Naive B cell (primary cell): ENCODE measurements around the gene PSMB3. TPM values are rescaled to one million over a fixed set of nuclear protein-coding genes. Genes with fewer than 3 reads are reported as not detected.
A peak's percentile ranks its signal among the peaks of the same experiment; 100 is the strongest.

Experiments
- ATAC-seq, 2 donors: fragments of 150-1000 bp; cut with Tn5 transposase; 2 replicates each; pipeline ENCODE4 v1.10.0; 2021; ENCODE audit warnings: low read depth in 2 of 2, mild to moderate bottlenecking in 2 of 2, moderate library complexity in 2 of 2
- DNase-seq: peaks from one replicate; pipeline ENCODE4 v3.0.0; 2022
- H3K27ac Mint-ChIP-seq, 6 donors: one replicate each; pipeline ENCODE4 v1.8.0; 2020 to 2022; ENCODE audit warnings: mild to moderate bottlenecking in 6 of 6, mixed read lengths in 6 of 6, moderate library complexity in 5 of 6, inconsistent platforms in 2 of 6
- H3K27me3 Mint-ChIP-seq, 3 donors: one replicate each; pipeline ENCODE4 v1.8.0; 2021 to 2022; ENCODE audit warnings: mixed read lengths in 3 of 3, mild to moderate bottlenecking in 1 of 3
- H3K36me3 Mint-ChIP-seq, 2 donors: one replicate each; pipeline ENCODE4 v1.8.0; 2020 to 2022; ENCODE audit warnings: mixed read lengths in 2 of 2, inconsistent platforms in 1 of 2, mild to moderate bottlenecking in 1 of 2
- H3K4me1 Mint-ChIP-seq, 3 donors: one replicate each; pipeline ENCODE4 v1.8.0; 2020 to 2022; ENCODE audit warnings: mixed read lengths in 3 of 3, inconsistent platforms in 1 of 3, mild to moderate bottlenecking in 1 of 3, moderate library complexity in 1 of 3
- H3K4me3 Mint-ChIP-seq, 8 donors: one replicate each; pipeline ENCODE4 v1.8.0; 2020 to 2022; ENCODE audit warnings: mild to moderate bottlenecking in 8 of 8, mixed read lengths in 8 of 8, moderate library complexity in 8 of 8, inconsistent platforms in 2 of 8
- H3K9me3 Mint-ChIP-seq, 7 donors: one replicate each; pipeline ENCODE4 v1.8.0; 2020 to 2022; ENCODE audit warnings: mixed read lengths in 7 of 7, mild to moderate bottlenecking in 5 of 7, inconsistent platforms in 2 of 7, moderate library complexity in 1 of 7
- polyA plus RNA-seq, 6 donors: library from polyadenylated mRNA; unstranded; fragments of 300-500 nt; fragmentation: Illumina TruSeq; gene quantifications; one replicate each; pipeline ENCODE4 v1.2.3, GENCODE V29; 2021; ENCODE audit warnings: low read depth in 6 of 6

The PSMB3 gene
- 100 to 1,000 TPM; 326 to 642 (median 411) TPM for polyA plus RNA-seq

- peaks cover 4 to 8% of the 10 kb centered on the region in 2 donors for H3K36me3 Mint-ChIP-seq
- DNase-seq (peak; percentile 97), ATAC-seq (peak; percentile 82 to 85)
- H3K9me3 Mint-ChIP-seq = peaks cover 0 to 4% (median 0%) of the 10 kb centered on the region in 7 donors
- peak within 1 kb of the TSS; percentile 94 to 99 (median 98) for H3K27ac Mint-ChIP-seq
- H3K4me3 Mint-ChIP-seq = peak within 1 kb of the TSS; percentile 89 to 100 (median 98)
- H3K4me1 Mint-ChIP-seq = peaks cover 37 to 63% (median 49%) of the 10 kb centered on the region in 3 donors
- H3K27me3 Mint-ChIP-seq = peaks cover 14 to 26% (median 25%) of the 10 kb centered on the region in 3 donors
These were observed at the start of gene PSMB3 for GRCh38 chr17:38752308-38753070. Gene PSMB3 (plus strand): TSS chr17:38752741. CDS start chr17:38752827, 86 bp downstream.

DNA sequence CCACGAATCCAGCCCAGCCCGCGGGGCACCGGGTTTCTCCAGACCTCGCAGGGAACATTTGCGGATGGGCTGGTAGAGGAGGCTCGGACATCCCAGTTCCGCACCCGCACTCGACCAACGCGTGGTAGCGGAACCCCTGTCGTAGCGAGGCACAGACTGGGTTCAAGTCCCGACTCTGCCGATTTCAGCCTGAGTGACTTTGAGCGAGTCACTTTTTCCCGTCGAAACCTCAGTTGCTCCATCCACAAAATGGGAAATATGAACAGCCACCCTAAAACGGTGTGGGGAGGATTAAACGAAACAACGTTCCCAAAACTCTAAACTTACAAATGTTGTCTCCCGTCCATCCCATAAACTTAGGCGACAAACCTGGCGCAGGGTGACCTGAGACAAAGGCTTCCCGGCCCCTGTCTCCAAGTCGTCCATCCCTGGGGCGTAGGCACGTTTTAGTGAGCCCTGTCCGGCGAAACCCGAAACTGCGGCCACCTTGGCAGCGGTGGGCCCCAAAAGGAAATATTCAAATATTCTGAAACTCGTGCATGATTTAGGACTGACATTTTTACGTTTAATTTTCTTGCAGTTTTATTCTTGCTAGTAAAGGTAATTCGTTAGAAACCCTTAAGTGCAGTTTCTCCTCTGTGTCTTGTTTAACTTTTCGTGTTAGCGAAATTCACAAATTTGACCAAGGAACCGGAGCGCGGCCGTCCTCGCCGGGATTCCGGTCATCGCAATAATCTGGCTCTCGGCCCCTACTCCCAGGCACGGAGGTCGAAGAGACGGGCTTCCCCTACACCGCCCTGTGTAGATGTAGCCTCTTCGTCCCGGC is 49.4 kb upstream of the PSMB3 start:
- Mint-ChIP-seq H3K4me1 (peaks cover 50 to 61% (median 58%) of the 10 kb centered on the region in 3 donors), H3K36me3 (no peaks in the 10 kb centered on the region), H3K27ac (peak overlapping the region; percentile 97 to 98 (median 97)), H3K9me3 (no peaks in the 10 kb centered on the region), H3K4me3 (peak overlapping the region; percentile 86 to 99 (median 97)), H3K27me3 (no peaks in the 10 kb centered on the region)
- ATAC-seq (no peak), DNase-seq (no peak)

- Mint-ChIP-seq H3K4me1 (peaks cover 51 to 65% (median 61%) of the 10 kb centered on the region in 3 donors), H3K4me3 (peak overlapping the region; percentile 86 to 99 (median 97)), H3K36me3 (no peaks in the 10 kb centered on the region), H3K9me3 (no peaks in the 10 kb centered on the region), H3K27me3 (no peaks in the 10 kb centered on the region), H3K27ac (peak overlapping the region; percentile 72 to 98 (median 97))
- ATAC-seq (no peak), DNase-seq (peak; percentile 48)
These were observed 48.6 kb upstream of the PSMB3 start for GRCh38 chr17:38703742-38704605.

- peak; percentile 32 to 38 for ATAC-seq
- peaks cover 53 to 70% (median 67%) of the 10 kb centered on the region in 3 donors for H3K4me1 Mint-ChIP-seq
- H3K4me3 Mint-ChIP-seq = peak within 1 kb of the TSS; percentile 86 to 99 (median 97)
- no peaks in the 10 kb centered on the region for H3K27me3 Mint-ChIP-seq
- H3K27ac Mint-ChIP-seq = peak within 1 kb of the TSS; percentile 72 to 98 (median 97)
- H3K36me3 Mint-ChIP-seq = peaks cover 0 to 8% of the 10 kb centered on the region in 2 donors
- peak; percentile 82 for DNase-seq
- H3K9me3 Mint-ChIP-seq = no peaks in the 10 kb centered on the region
These were observed 47.7 kb upstream of the PSMB3 start, which contains the start of gene MLLT6 for GRCh38 chr17:38704606-38705522. Gene MLLT6 (plus strand): TSS chr17:38705273. CDS start chr17:38705633, 360 bp downstream.

DNA sequence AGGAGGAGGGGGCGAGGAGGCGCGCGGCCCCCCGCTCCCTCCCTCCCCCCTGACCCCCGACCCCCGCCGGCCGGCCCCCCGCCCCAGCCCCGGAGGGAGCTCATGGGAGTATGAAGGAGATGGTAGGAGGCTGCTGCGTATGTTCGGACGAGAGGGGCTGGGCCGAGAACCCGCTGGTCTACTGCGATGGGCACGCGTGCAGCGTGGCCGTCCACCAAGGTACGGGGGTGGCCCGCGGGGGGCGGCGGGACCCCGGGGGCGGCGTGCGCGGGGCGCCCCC is 47.1 kb upstream of the PSMB3 start:
- H3K4me3 Mint-ChIP-seq = peak overlapping the region; percentile 66 to 98 (median 90)
- peaks cover 0 to 14% of the 10 kb centered on the region in 2 donors for H3K36me3 Mint-ChIP-seq
- peaks cover 53 to 71% (median 69%) of the 10 kb centered on the region in 3 donors for H3K4me1 Mint-ChIP-seq
- no peaks in the 10 kb centered on the region for H3K9me3 Mint-ChIP-seq
- H3K27me3 Mint-ChIP-seq = no peaks in the 10 kb centered on the region
- no peak for DNase-seq
- ATAC-seq = no peak
- H3K27ac Mint-ChIP-seq = peak overlapping the region in 1 of 6 donors; percentile 97

DNA sequence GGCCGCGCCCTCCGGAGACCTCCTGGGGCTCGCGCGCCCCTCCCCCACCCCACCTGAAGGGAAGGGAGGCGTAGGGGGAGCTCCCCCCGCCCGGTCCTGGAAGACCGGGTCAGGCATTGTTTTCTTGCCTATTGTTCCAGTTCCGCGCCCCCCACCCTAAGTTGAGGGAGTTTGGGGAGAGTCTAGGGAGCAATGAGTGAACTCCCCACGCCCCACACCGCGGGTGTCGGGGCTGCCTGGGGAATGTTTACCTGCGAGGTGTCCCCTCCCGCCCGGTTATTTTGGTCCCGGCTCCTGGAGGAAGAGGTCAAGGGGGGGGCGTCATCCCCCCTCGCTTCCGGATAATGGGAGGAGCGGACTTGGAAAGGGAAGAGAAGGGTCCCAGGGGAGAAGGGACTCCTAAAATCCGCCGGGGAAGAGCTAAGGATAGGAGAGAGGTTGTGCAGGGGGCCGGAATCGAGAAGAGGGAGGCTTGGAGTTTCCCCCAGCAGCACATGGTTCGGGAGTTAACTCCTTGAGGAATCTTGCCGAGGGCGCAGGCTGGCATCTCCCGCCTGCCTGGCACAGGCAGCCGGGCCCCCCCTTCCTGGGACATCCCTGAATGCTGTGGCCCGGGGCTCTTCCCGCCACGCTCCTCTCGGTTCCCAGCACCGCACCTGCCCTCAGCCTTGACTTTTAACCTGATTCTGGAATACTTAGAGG is 46.6 kb upstream of the PSMB3 start:
- Mint-ChIP-seq H3K27me3 (no peaks in the 10 kb centered on the region), H3K27ac (peak overlapping the region; percentile 46 to 97 (median 94)), H3K4me3 (peak overlapping the region; percentile 86 to 98 (median 95)), H3K4me1 (peaks cover 58 to 76% (median 69%) of the 10 kb centered on the region in 3 donors), H3K9me3 (no peaks in the 10 kb centered on the region), H3K36me3 (peaks cover 0 to 16% of the 10 kb centered on the region in 2 donors)
- DNase-seq (no peak), ATAC-seq (no peak)

GRCh38 chr17:38706505-38707216 is 45.9 kb upstream of the PSMB3 start:
- H3K4me1 Mint-ChIP-seq = peaks cover 59 to 75% (median 65%) of the 10 kb centered on the region in 3 donors
- no peaks in the 10 kb centered on the region for H3K27me3 Mint-ChIP-seq
- peak overlapping the region; percentile 67 to 97 (median 92) for H3K27ac Mint-ChIP-seq
- H3K9me3 Mint-ChIP-seq = no peaks in the 10 kb centered on the region
- peak overlapping the region; percentile 86 to 98 (median 95) for H3K4me3 Mint-ChIP-seq
- H3K36me3 Mint-ChIP-seq = peaks cover 0 to 16% of the 10 kb centered on the region in 2 donors
- DNase-seq (peak; percentile 29), ATAC-seq (no peak)

DNA sequence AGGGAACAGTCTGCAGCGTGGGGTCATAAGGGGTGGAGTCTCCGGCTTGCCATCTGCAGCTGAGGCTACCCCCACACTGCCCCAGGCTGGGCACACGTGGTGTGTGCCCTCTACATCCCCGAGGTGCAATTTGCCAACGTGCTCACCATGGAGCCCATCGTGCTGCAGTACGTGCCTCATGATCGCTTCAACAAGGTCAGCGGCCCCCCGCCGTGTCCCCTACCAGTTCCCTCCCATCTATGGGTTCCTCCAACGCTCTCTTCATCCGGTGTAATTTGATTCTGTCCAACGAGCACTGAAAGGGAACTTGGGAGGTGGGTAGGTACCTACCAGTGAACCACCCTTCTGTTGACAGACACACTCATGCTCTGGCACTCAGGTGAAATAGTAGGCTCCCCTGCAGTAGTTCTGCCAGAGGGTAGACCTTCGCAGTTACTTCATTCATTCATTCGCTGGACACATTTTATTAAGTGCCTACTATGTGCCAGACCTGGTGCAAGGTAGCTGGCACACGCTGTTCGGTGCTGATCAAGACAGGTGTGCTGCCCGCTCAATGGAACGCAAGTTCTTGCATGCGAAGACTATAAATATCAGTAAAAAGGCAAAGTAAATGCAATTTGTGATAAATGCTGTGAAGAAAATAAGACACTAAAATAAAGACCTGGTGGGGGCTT is 44.7 kb upstream of the PSMB3 start:
- Mint-ChIP-seq H3K9me3 (no peaks in the 10 kb centered on the region), H3K4me3 (peak overlapping the region in 6 of 8 donors; percentile 48 to 98 (median 72)), H3K36me3 (peaks cover 0 to 16% of the 10 kb centered on the region in 2 donors), H3K27ac (peak overlapping the region in 4 of 6 donors; percentile 24 to 59 (median 58)), H3K27me3 (no peaks in the 10 kb centered on the region), H3K4me1 (peaks cover 57 to 73% (median 63%) of the 10 kb centered on the region in 3 donors)
- ATAC-seq (no peak), DNase-seq (no peak)

DNA sequence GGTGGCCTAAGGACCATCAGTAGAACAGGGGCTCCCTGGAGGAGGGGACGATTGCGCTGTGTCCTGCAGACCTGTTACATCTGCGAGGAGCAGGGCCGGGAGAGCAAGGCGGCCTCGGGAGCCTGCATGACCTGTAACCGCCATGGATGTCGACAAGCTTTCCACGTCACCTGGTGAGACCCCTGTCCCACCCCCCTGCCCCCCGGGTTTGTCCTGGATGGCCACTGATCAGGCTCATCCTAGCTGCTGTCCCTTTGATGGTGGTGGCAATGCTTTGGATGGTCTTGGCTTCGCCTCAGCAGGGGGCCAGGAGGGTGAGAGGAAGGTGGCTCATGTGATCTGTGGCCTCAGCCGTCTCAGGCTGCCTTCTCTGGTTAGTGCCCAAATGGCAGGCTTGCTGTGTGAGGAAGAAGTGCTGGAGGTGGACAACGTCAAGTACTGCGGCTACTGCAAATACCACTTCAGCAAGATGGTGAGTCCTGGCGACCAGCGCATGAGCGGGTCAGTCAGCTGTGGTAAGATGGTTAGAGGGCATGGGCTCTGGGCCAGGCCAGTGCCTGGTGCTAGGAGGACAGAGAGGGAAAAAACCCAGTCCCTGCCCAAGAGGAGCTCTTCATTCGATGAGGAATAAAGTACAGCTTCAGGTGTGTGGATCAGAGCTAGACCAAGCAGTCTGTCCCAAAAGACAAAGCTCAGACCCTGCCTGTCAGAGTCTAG is 43.3 kb upstream of the PSMB3 start:
- H3K27me3 Mint-ChIP-seq = no peaks in the 10 kb centered on the region
- ATAC-seq = no peak
- H3K27ac Mint-ChIP-seq = peak overlapping the region in 3 of 6 donors; percentile 13 to 81 (median 49)
- H3K36me3 Mint-ChIP-seq = peaks cover 0 to 16% of the 10 kb centered on the region in 2 donors
- H3K4me3 Mint-ChIP-seq = peak overlapping the region in 2 of 8 donors; percentile 14 to 56
- H3K9me3 Mint-ChIP-seq = no peaks in the 10 kb centered on the region
- DNase-seq = no peak
- H3K4me1 Mint-ChIP-seq = peaks cover 52 to 64% (median 57%) of the 10 kb centered on the region in 3 donors
